Astrocyte (in vitro differentiated cells and primary cell): ENCODE data around the gene ATL2. TPM values are rescaled to one million over a fixed set of nuclear protein-coding genes. Genes with fewer than 3 reads are reported as not detected.

Source experiments
- DNase-seq: peaks from one replicate; pipeline ENCODE4 v3.0.0-alpha.2; 2010; ENCODE audit warnings: low read depth
- FAIRE-seq: peaks from 2 replicates; lab custom pipeline; 2011; peaks lifted over from hg19 to GRCh38; lab: Jason Lieb, UNC
- H2AFZ ChIP-seq: 2 replicates; pipeline ENCODE4 v1.6.0; 2012; ENCODE audit warnings: low read depth, low read length, inconsistent platforms
- H3K27ac ChIP-seq: 2 replicates; pipeline ENCODE4 v1.5.1; 2011; ENCODE audit warnings: low read depth, low read length, inconsistent platforms
- H3K27me3 ChIP-seq: 2 replicates; pipeline ENCODE4 v1.6.0; 2011; ENCODE audit warnings: low read length, inconsistent platforms; ENCODE audit not compliant: insufficient read depth
- H3K36me3 ChIP-seq: 2 replicates; pipeline ENCODE4 v1.5.1; 2011; ENCODE audit warnings: low read length, inconsistent platforms; ENCODE audit not compliant: insufficient read depth
- H3K4me1 ChIP-seq: 2 replicates; pipeline ENCODE4 v1.5.1; 2011; ENCODE audit warnings: low read length, inconsistent platforms; ENCODE audit not compliant: insufficient read depth
- H3K4me2 ChIP-seq: 2 replicates; pipeline ENCODE4 v1.6.0; 2012; ENCODE audit warnings: low read length, inconsistent platforms
- H3K4me3 ChIP-seq: 2 replicates; pipeline ENCODE4 v1.5.1; 2011; ENCODE audit warnings: low read depth, mild to moderate bottlenecking, low read length, inconsistent platforms; ENCODE audit not compliant: insufficient read depth
- H3K79me2 ChIP-seq: 2 replicates; pipeline ENCODE4 v1.6.0; 2012; ENCODE audit warnings: mild to moderate bottlenecking, low read length, inconsistent platforms; ENCODE audit not compliant: insufficient read depth
- H3K9ac ChIP-seq: 2 replicates; pipeline ENCODE4 v1.6.0; 2012; ENCODE audit warnings: mild to moderate bottlenecking, low read length, inconsistent platforms
- H3K9me3 ChIP-seq: 2 replicates; pipeline ENCODE4 v1.5.1; 2012; ENCODE audit warnings: low read depth, mild to moderate bottlenecking, low read length, inconsistent platforms; ENCODE audit not compliant: insufficient read depth
- H4K20me1 ChIP-seq: 2 replicates; pipeline ENCODE4 v1.6.0; 2012; ENCODE audit warnings: low read length, inconsistent platforms; ENCODE audit not compliant: insufficient read depth
- H3K27ac Mint-ChIP-seq: one replicate; pipeline ENCODE4 v1.8.0; 2021; ENCODE audit warnings: mild to moderate bottlenecking, mixed read lengths; ENCODE audit not compliant: unreplicated experiment
- H3K27me3 Mint-ChIP-seq: one replicate; pipeline ENCODE4 v1.8.0; 2021; ENCODE audit warnings: low read depth, mixed read lengths; ENCODE audit not compliant: unreplicated experiment
- H3K36me3 Mint-ChIP-seq: one replicate; pipeline ENCODE4 v1.8.0; 2021; ENCODE audit warnings: low read depth, mixed read lengths; ENCODE audit not compliant: unreplicated experiment
- H3K4me1 Mint-ChIP-seq: one replicate; pipeline ENCODE4 v1.8.0; 2021; ENCODE audit warnings: low read depth, mixed read lengths; ENCODE audit not compliant: unreplicated experiment
- H3K4me3 Mint-ChIP-seq: one replicate; pipeline ENCODE4 v1.8.0; 2021; ENCODE audit warnings: mild to moderate bottlenecking, moderate library complexity, mixed read lengths; ENCODE audit not compliant: unreplicated experiment
- H3K9me3 Mint-ChIP-seq: one replicate; pipeline ENCODE4 v1.8.0; 2021; ENCODE audit warnings: mild to moderate bottlenecking, mixed read lengths; ENCODE audit not compliant: unreplicated experiment
- EZH2 ChIP-seq: IDR thresholded peaks from 2 replicates; pipeline ENCODE4 v1.6.1; 2012; ENCODE audit warnings: mild to moderate bottlenecking, low read length, inconsistent platforms; ENCODE audit not compliant: insufficient read depth
- total RNA-seq: library from RNA; stranded (reverse); gene quantifications from 2 replicates; pipeline ENCODE4 v1.2.1, GENCODE V29; 2021
- TF ChIP-seq, protein P1 (sequence below): IDR thresholded peaks from 2 replicates; pipeline ENCODE4 v1.5.1; 2011; ENCODE audit warnings: low read depth, mild to moderate bottlenecking, inconsistent platforms, low read length, moderate library complexity; ENCODE audit not compliant: insufficient read depth

The ATL2 gene
- total RNA-seq, 1 donor from 2014 or later: 34.9 TPM

DNA sequence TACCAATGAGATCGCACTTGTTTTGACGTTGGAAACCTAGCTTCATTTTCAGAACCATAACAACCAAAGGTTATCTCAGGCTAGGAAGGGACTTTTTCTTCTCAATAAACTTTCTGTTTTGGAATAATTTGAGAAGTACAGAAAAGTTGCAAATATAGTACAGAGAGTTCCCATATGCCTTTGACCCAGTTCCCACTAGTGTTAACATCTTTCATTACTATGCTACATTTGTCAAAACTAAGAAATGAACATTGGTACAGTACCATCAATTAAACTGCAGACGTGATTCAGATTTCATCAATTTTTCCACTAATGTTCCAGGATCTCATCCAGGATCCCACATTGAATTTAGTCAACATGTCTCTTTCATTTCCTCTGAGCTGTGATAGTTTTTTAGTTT lies 111.6 kb downstream of the ATL2 start:
- peaks cover 9% of the 10 kb centered on the region for H3K27me3 Mint-ChIP-seq
- Histone ChIP-seq H2AFZ (no peak overlapping the region), H3K9ac (no peak overlapping the region), H3K36me3 (no peaks in the 10 kb centered on the region), H3K27ac (no peak overlapping the region), H3K4me1 (no peaks in the 10 kb centered on the region), H3K9me3 (no peaks in the 10 kb centered on the region), H4K20me1 (no peaks in the 10 kb centered on the region), H3K4me2 (no peak overlapping the region), H3K4me3 (no peak overlapping the region), H3K79me2 (no peaks in the 10 kb centered on the region), H3K27me3 (no peaks in the 10 kb centered on the region)
- no peaks in the 10 kb centered on the region for H3K36me3 Mint-ChIP-seq
- TF ChIP-seq, protein P1, sequence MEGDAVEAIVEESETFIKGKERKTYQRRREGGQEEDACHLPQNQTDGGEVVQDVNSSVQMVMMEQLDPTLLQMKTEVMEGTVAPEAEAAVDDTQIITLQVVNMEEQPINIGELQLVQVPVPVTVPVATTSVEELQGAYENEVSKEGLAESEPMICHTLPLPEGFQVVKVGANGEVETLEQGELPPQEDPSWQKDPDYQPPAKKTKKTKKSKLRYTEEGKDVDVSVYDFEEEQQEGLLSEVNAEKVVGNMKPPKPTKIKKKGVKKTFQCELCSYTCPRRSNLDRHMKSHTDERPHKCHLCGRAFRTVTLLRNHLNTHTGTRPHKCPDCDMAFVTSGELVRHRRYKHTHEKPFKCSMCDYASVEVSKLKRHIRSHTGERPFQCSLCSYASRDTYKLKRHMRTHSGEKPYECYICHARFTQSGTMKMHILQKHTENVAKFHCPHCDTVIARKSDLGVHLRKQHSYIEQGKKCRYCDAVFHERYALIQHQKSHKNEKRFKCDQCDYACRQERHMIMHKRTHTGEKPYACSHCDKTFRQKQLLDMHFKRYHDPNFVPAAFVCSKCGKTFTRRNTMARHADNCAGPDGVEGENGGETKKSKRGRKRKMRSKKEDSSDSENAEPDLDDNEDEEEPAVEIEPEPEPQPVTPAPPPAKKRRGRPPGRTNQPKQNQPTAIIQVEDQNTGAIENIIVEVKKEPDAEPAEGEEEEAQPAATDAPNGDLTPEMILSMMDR: no peak
- TF ChIP-seq EZH2: no peak
- no peak for DNase-seq
- peaks cover 4% of the 10 kb centered on the region for H3K9me3 Mint-ChIP-seq
- H3K4me1 Mint-ChIP-seq: peaks cover 3% of the 10 kb centered on the region
- FAIRE-seq: no peak
- H3K4me3 Mint-ChIP-seq: no peak overlapping the region
- no peak overlapping the region for H3K27ac Mint-ChIP-seq

DNA sequence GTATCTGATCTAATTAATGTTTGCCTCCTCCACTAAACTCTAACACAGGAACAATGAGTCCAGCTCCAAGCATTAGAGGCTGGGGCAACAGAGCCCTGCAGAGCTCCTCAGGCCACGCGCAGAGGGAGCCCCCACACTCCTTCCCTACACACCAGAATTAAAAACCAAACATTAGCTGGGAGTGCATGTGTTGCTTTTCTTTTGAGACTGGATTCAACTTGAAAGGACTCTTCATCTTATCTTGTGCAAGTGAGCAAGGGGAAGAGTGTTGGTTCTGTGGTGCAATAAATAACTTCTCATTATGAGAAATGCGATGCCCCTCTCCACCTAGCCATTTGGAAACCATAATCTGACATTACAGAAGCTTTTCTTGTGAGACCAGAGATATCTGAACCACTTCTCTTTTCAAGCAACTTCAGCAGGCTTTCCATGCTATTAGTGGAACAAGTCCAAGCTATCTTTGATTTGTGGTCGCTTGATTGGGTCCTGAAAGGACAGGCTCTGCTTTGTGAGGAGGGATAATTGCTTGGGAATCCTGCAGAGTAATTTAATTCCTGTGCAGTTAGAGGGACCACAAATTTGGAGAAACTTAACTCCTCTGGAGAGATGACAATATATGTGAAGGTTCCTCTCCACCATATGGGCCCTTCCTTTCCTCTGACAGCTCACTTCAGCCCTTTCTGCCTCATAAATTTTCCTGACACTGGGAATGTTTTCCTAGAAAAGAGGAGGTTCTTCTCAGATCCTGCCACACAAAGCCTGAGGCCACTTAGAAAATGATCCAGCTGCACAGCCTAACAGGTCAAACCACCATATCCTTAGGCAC lies 112.5 kb downstream of the ATL2 start:
- no peak for TF ChIP-seq EZH2
- TF ChIP-seq, protein P1: no peak
- Histone ChIP-seq H4K20me1 (no peaks in the 10 kb centered on the region), H3K36me3 (no peaks in the 10 kb centered on the region), H3K79me2 (no peaks in the 10 kb centered on the region), H3K4me3 (no peak overlapping the region), H3K27ac (no peak overlapping the region), H3K4me2 (no peak overlapping the region), H3K4me1 (no peaks in the 10 kb centered on the region), H3K27me3 (no peaks in the 10 kb centered on the region), H2AFZ (no peak overlapping the region), H3K9me3 (no peaks in the 10 kb centered on the region), H3K9ac (no peak overlapping the region)
- no peak for FAIRE-seq
- H3K9me3 Mint-ChIP-seq: peaks cover 4% of the 10 kb centered on the region
- no peak overlapping the region for H3K27ac Mint-ChIP-seq
- no peak overlapping the region for H3K4me3 Mint-ChIP-seq
- no peaks in the 10 kb centered on the region for H3K36me3 Mint-ChIP-seq
- peaks cover 9% of the 10 kb centered on the region for H3K27me3 Mint-ChIP-seq
- peaks cover 3% of the 10 kb centered on the region for H3K4me1 Mint-ChIP-seq
- DNase-seq: peak; percentile 77

DNA sequence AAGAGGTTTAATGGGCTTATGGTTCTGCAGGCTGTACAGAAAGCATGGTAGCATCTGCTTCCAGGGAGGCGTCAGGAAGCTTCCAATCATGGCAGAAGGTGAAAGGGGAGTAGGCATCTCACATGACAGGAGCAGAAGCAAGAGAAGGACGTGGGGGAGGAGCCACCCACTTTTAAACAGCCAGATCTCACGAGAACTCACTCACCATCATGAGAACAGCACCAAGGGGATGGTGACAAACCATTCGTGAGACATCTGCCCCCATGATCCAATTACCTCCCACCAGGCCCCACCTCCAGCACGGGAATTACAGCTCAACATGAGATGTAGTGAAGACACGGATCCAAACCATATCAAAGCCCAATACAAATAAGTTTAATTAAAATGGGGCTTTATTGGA lies 113.8 kb downstream of the ATL2 start:
- no peaks in the 10 kb centered on the region for H3K9me3 ChIP-seq
- Mint-ChIP-seq H3K4me1 (peaks cover 3% of the 10 kb centered on the region), H3K9me3 (peaks cover 4% of the 10 kb centered on the region), H3K4me3 (no peak overlapping the region), H3K27ac (no peak overlapping the region), H3K27me3 (peaks cover 9% of the 10 kb centered on the region), H3K36me3 (no peaks in the 10 kb centered on the region)
- H3K27ac ChIP-seq: no peak overlapping the region
- no peak overlapping the region for H3K9ac ChIP-seq
- DNase-seq: no peak
- no peak overlapping the region for H3K4me2 ChIP-seq
- TF ChIP-seq, protein P1: no peak
- no peak for TF ChIP-seq EZH2
- no peaks in the 10 kb centered on the region for H3K79me2 ChIP-seq
- no peaks in the 10 kb centered on the region for H3K27me3 ChIP-seq
- no peaks in the 10 kb centered on the region for H3K4me1 ChIP-seq
- no peaks in the 10 kb centered on the region for H4K20me1 ChIP-seq
- no peak for FAIRE-seq
- H3K4me3 ChIP-seq: no peak overlapping the region
- H2AFZ ChIP-seq: no peak overlapping the region
- no peaks in the 10 kb centered on the region for H3K36me3 ChIP-seq
